CD4-positive, alpha-beta T cell treated with Interferon gamma for 1 hour (primary cell): ENCODE measurements around the gene QSOX2.
"Not testable (repeated sequence)": the region's sequence is repeated elsewhere in the genome, so short reads cannot be mapped to it uniquely, and the experiment has no call there.

Source experiments
- DNase-seq: peaks from one replicate; pipeline ENCODE4 v3.0.0-alpha.2; 2020

QSOX2 gene

GRCh38 chr9:136250676-136251075 is 5.1 kb upstream of the QSOX2 start:
- no peak for DNase-seq

- no peak for DNase-seq
These were observed 4.4 kb upstream of the QSOX2 start for GRCh38 chr9:136249877-136250559.

GRCh38 chr9:136248951-136249876 is 3.6 kb upstream of the QSOX2 start:
- no peak for DNase-seq

GRCh38 chr9:136247947-136248637 is 2.5 kb upstream of the QSOX2 start:
- DNase-seq: no peak

- DNase-seq: no peak
These were observed 1.9 kb upstream of the QSOX2 start for GRCh38 chr9:136247551-136247916.

- DNase-seq: no peak
These were observed 1.4 kb upstream of the QSOX2 start for GRCh38 chr9:136246849-136247550.

GRCh38 chr9:136244969-136245218 is 718 bp downstream of the QSOX2 start:
- no peak for DNase-seq

- peak; percentile 48 for DNase-seq
These were observed 1.3 kb downstream of the QSOX2 start for GRCh38 chr9:136244122-136244968.

- no peak for DNase-seq
These were observed 2.0 kb downstream of the QSOX2 start for GRCh38 chr9:136243631-136244030.

GRCh38 chr9:136242918-136243525 is 2.6 kb downstream of the QSOX2 start:
- no peak for DNase-seq

- DNase-seq: no peak
These were observed 3.4 kb downstream of the QSOX2 start for GRCh38 chr9:136242248-136242647.

GRCh38 chr9:136241542-136241941 is 4.1 kb downstream of the QSOX2 start:
- DNase-seq: no peak

GRCh38 chr9:136240941-136241340 is 4.7 kb downstream of the QSOX2 start:
- no peak for DNase-seq

- DNase-seq: peak; percentile 59
These were observed 5.7 kb downstream of the QSOX2 start for GRCh38 chr9:136239983-136240330.

- DNase-seq: no peak
These were observed 6.3 kb downstream of the QSOX2 start for GRCh38 chr9:136239135-136239982.

- DNase-seq: no peak
These were observed 7.3 kb downstream of the QSOX2 start for GRCh38 chr9:136238342-136238732.

- DNase-seq: no peak
These were observed 7.9 kb downstream of the QSOX2 start for GRCh38 chr9:136237486-136238341.

GRCh38 chr9:136236471-136237410 is 8.9 kb downstream of the QSOX2 start:
- DNase-seq: not testable (repeated sequence)
